ENCODE measurements around the gene LPP.

LPP gene

DNA sequence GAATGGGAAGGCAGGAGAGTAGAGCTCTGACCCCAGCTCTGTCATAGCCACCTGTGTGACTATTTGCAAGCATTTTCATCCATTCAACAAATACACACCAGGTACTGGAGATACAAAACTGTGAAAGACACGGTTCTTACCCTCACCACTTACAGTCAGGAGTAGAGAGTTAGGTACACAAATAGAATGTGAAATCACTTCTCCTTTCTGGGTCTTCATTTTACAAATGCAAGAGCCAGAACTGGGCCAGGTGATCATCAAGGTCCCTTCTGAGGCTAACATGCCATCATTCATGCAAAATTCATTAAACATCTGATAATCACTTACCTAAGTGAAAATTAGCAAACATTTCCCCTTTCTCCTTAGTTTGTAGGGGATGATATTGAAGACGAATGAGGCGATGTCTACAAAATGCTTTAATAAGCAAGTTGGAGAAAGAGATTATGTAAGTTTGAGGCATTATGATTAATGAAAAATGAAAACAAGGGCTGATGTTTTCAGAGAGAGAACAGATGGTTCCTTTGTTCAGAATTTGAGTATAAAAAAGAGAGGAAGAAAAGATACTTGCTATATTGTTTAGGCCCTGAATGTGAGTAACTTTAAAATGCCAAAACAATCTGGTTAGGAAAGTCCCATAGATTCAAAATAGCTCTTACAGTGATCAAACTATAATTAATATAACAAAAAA is 88.6 kb downstream of the LPP start:
- TF ChIP-seq TAF1 (IDR thresholded peaks at IDR 0.05; ENCODE audit: borderline replicate concordance, insufficient read depth, low read length) (no peak), SIN3A (IDR thresholded peaks at IDR 0.05; ENCODE audit: borderline replicate concordance, insufficient read depth, low read length) (no peak), POLR2AphosphoS5 (IDR thresholded peaks at IDR 0.05; ENCODE audit: low read depth, low read length) (no peak), FOXP2 (optimal IDR thresholded peaks at IDR 0.05; ENCODE audit: borderline replicate concordance, extremely low read depth, extremely low read length, insufficient read depth) (no peak)
- TF ChIP-seq, protein P1, sequence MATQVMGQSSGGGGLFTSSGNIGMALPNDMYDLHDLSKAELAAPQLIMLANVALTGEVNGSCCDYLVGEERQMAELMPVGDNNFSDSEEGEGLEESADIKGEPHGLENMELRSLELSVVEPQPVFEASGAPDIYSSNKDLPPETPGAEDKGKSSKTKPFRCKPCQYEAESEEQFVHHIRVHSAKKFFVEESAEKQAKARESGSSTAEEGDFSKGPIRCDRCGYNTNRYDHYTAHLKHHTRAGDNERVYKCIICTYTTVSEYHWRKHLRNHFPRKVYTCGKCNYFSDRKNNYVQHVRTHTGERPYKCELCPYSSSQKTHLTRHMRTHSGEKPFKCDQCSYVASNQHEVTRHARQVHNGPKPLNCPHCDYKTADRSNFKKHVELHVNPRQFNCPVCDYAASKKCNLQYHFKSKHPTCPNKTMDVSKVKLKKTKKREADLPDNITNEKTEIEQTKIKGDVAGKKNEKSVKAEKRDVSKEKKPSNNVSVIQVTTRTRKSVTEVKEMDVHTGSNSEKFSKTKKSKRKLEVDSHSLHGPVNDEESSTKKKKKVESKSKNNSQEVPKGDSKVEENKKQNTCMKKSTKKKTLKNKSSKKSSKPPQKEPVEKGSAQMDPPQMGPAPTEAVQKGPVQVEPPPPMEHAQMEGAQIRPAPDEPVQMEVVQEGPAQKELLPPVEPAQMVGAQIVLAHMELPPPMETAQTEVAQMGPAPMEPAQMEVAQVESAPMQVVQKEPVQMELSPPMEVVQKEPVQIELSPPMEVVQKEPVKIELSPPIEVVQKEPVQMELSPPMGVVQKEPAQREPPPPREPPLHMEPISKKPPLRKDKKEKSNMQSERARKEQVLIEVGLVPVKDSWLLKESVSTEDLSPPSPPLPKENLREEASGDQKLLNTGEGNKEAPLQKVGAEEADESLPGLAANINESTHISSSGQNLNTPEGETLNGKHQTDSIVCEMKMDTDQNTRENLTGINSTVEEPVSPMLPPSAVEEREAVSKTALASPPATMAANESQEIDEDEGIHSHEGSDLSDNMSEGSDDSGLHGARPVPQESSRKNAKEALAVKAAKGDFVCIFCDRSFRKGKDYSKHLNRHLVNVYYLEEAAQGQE (IDR thresholded peaks at IDR 0.05; ENCODE audit: insufficient read depth in 1 of 2, low read depth in 2 of 2, low read length in 2 of 2) = no peak

DNA sequence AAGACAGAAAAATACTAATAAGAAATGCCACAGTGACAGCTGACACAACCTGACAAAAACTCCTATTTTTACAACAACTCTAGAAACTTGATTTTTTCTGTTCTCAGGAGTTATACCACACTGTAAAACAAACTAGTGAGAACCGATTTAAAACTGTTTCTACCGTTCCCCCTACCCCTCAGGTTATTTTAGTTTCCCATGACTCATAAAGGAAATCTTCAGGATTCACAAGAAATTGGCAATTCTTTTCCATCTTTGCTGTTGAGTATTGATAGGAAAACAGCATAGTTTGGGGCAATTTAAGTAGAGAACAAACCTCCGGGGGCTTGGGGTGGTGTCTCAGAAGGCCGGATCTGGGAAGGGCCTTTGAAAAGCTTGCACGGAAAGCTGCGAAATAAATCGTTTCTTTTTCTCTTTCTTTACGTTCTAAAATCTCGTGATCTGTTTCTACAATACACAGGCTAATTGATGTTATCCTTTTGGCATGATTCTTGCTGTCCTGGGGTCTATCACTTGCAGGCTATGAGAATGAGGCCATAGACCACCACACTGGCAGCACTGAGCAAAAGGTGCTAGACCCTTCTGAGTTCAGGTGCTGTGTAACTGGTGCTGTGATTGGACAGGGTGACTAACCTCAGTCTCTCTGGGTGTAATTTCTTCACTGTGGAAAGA is 89.3 kb downstream of the LPP start:
- TF ChIP-seq FOXP2 (optimal IDR thresholded peaks at IDR 0.05; ENCODE audit: borderline replicate concordance, extremely low read depth, extremely low read length, insufficient read depth) = no peak
- TF ChIP-seq SIN3A (IDR thresholded peaks at IDR 0.05; ENCODE audit: borderline replicate concordance, insufficient read depth, low read length) = no peak
- TF ChIP-seq, protein P1 (IDR thresholded peaks at IDR 0.05; ENCODE audit: insufficient read depth in 1 of 2, low read depth in 2 of 2, low read length in 2 of 2) = no peak
- no peak for TF ChIP-seq TAF1 (IDR thresholded peaks at IDR 0.05; ENCODE audit: borderline replicate concordance, insufficient read depth, low read length)
- TF ChIP-seq POLR2AphosphoS5 (IDR thresholded peaks at IDR 0.05; ENCODE audit: low read depth, low read length) = no peak

DNA sequence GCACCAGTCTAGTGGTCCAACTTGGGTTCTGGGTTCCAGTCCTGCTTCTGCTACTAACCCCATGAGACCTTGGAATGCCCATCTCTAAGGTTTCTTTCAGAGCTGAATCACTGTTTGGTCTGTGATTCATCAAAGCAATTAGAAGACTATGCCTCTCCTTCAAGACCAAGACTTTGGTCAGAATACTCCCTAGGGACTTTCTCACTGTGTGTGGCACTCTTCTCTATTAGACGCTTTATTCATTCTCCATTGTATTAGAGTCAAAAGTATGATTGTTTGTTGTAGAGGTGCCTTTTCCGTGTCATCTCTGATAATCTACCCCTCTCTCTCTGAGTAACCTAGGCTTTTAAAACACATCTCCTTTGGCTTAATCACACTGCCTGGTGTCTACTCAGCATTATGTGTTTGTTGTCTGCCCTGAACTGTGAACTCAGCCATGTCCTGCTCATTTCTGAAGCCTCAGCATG is 90.5 kb downstream of the LPP start:
- TF ChIP-seq SIN3A (IDR thresholded peaks at IDR 0.05; ENCODE audit: borderline replicate concordance, insufficient read depth, low read length) (no peak), POLR2AphosphoS5 (IDR thresholded peaks at IDR 0.05; ENCODE audit: low read depth, low read length) (no peak), FOXP2 (optimal IDR thresholded peaks at IDR 0.05; ENCODE audit: borderline replicate concordance, extremely low read depth, extremely low read length, insufficient read depth) (no peak), TAF1 (IDR thresholded peaks at IDR 0.05; ENCODE audit: borderline replicate concordance, insufficient read depth, low read length) (no peak)
- TF ChIP-seq, protein P1 (IDR thresholded peaks at IDR 0.05; ENCODE audit: insufficient read depth in 1 of 2, low read depth in 2 of 2, low read length in 2 of 2) = no peak

- no peak for TF ChIP-seq TAF1 (IDR thresholded peaks at IDR 0.05; ENCODE audit: borderline replicate concordance, insufficient read depth, low read length)
- no peak for TF ChIP-seq POLR2AphosphoS5 (IDR thresholded peaks at IDR 0.05; ENCODE audit: low read depth, low read length)
- TF ChIP-seq SIN3A (IDR thresholded peaks at IDR 0.05; ENCODE audit: borderline replicate concordance, insufficient read depth, low read length) = no peak
- TF ChIP-seq, protein P1 (IDR thresholded peaks at IDR 0.05; ENCODE audit: insufficient read depth in 1 of 2, low read depth in 2 of 2, low read length in 2 of 2) = no peak
- no peak for TF ChIP-seq FOXP2 (optimal IDR thresholded peaks at IDR 0.05; ENCODE audit: borderline replicate concordance, extremely low read depth, extremely low read length, insufficient read depth)
These were observed 92.9 kb downstream of the LPP start for GRCh38 chr3:188246905-188247304.
